ENCODE results near the gene ITGB2. TPM values are rescaled to one million over a fixed set of nuclear protein-coding genes. Genes with fewer than 3 reads are reported as not detected.
A peak's percentile ranks its signal among the peaks of the same experiment; 100 is the strongest.

ITGB2 gene
- total RNA-seq, 4 donors from 2014 or later: 33.2 to 110 (median 44.0) TPM

GRCh38 chr21:44919111-44919912, 1.4 kb downstream of the ITGB2 start:
- no peak for TF ChIP-seq POLR2A (IDR thresholded peaks at IDR 0.05; ENCODE audit: low read depth)
- TF ChIP-seq CTCF (IDR thresholded peaks at IDR 0.05): no peak
- no peak for TF ChIP-seq EP300 (IDR thresholded peaks at IDR 0.05)
- TF ChIP-seq POLR2AphosphoS5 (IDR thresholded peaks at IDR 0.05): no peak

DNA sequence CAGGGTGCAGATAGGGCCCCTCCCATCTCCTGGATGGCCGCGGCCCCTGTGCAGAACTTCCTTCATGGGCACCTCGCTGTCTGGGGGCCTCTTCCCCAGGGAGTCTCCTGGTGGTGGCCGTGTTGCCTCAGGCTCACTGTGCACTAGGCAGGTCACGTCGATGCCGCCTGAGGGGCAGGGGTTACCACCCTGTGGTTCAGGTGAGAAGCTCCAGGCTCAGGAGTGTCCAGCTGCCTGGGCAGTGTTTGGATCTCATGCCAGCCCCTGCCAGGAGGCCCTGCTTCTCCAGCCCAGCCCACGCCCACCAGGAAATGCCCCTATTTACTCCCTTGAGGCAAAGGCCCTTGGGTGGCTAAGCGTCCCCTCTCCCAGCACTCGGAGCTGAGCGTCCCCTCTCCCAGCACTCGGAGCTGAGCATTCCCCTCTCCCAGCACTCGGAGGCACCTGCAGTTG, 2.1 kb downstream of the ITGB2 start:
- H3K9me3 ChIP-seq: no peaks in the 10 kb centered on the region
- no peak overlapping the region for H3K27ac ChIP-seq (replicated peaks in 1 of 4)
- TF ChIP-seq CTCF (IDR thresholded peaks at IDR 0.05) (no peak), EP300 (IDR thresholded peaks at IDR 0.05) (no peak), POLR2A (IDR thresholded peaks at IDR 0.05; ENCODE audit: low read depth) (no peak), POLR2AphosphoS5 (IDR thresholded peaks at IDR 0.05) (no peak)
- 83% methylated on average over 2 of the region's 13 CpGs for WGBS
- no peak overlapping the region for H3K4me3 ChIP-seq
- peaks cover 0 to 12% (median 5%) of the 10 kb centered on the region in 4 donors for H3K4me1 ChIP-seq
- no peak for DNase-seq (ENCODE audit: extremely low spot score)
- peaks cover 0 to 32% (median 0%) of the 10 kb centered on the region in 4 donors for H3K27me3 ChIP-seq
- H3K36me3 ChIP-seq: no peaks in the 10 kb centered on the region
- intact Hi-C loops (cut with DNase I): no loop called here

More at GRCh38 chr21:44919111-44919912, 1.4 kb downstream of the ITGB2 start:
- peaks cover 0 to 32% (median 0%) of the 10 kb centered on the region in 4 donors for H3K27me3 ChIP-seq
- H3K4me1 ChIP-seq: peaks cover 0 to 10% (median 1%) of the 10 kb centered on the region in 4 donors
- intact Hi-C loops (cut with DNase I): no loop called here
- WGBS: 67% methylated on average over 15 of the region's 26 CpGs
- no peaks in the 10 kb centered on the region for H3K36me3 ChIP-seq
- no peak overlapping the region for H3K27ac ChIP-seq (replicated peaks in 1 of 4)
- no peaks in the 10 kb centered on the region for H3K9me3 ChIP-seq
- DNase-seq (ENCODE audit: extremely low spot score): no peak
- H3K4me3 ChIP-seq: peak overlapping the region; percentile 37 to 49 (median 38)

DNA sequence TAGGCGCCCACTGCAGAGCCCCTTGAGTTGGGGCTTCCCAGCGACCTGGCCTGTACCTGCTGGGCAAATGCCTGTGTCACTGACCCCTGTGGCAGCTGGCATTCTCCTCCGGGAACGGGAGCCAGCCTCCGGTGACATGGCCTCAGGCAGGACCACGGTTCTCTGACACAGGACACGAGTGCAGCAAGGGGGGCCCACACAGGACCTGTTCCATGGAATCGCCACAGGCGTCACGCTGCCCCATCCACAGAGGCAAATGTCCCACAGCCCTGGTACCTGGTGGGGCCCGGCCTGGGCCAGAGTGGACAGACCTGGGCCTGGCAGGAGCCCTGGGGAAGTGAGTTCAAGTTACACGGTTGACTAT, 2.6 kb downstream of the ITGB2 start:
- Histone ChIP-seq H3K27me3 (peaks cover 0 to 28% (median 0%) of the 10 kb centered on the region in 4 donors), H3K36me3 (no peaks in the 10 kb centered on the region), H3K9me3 (no peaks in the 10 kb centered on the region), H3K4me3 (no peak overlapping the region), H3K4me1 (peaks cover 0 to 17% (median 7%) of the 10 kb centered on the region in 4 donors), H3K27ac (replicated peaks in 1 of 4) (no peak overlapping the region)
- WGBS: 90% methylated on average over 6 of the region's 12 CpGs
- no peak for DNase-seq (ENCODE audit: extremely low spot score)
- intact Hi-C loops (cut with DNase I): no loop called here
- no peak for TF ChIP-seq EP300 (IDR thresholded peaks at IDR 0.05)
- TF ChIP-seq CTCF (IDR thresholded peaks at IDR 0.05): no peak
- no peak for TF ChIP-seq POLR2AphosphoS5 (IDR thresholded peaks at IDR 0.05)

GRCh38 chr21:44917446-44918106, 3.1 kb downstream of the ITGB2 start:
- intact Hi-C loops (cut with DNase I): no loop called here

More at GRCh38 chr21:44917446-44918106, 3.1 kb downstream of the ITGB2 start:
- no peaks in the 10 kb centered on the region for H3K9me3 ChIP-seq
- no peaks in the 10 kb centered on the region for H3K36me3 ChIP-seq
- H3K4me1 ChIP-seq: peaks cover 0 to 18% (median 7%) of the 10 kb centered on the region in 4 donors
- no peak for TF ChIP-seq POLR2A (IDR thresholded peaks at IDR 0.05; ENCODE audit: low read depth)
- TF ChIP-seq POLR2AphosphoS5 (IDR thresholded peaks at IDR 0.05): no peak
- TF ChIP-seq CTCF (IDR thresholded peaks at IDR 0.05): no peak
- no peak for TF ChIP-seq EP300 (IDR thresholded peaks at IDR 0.05)
- peaks cover 0 to 25% (median 0%) of the 10 kb centered on the region in 4 donors for H3K27me3 ChIP-seq
- no peak overlapping the region for H3K4me3 ChIP-seq
- no peak for DNase-seq (ENCODE audit: extremely low spot score)
- H3K27ac ChIP-seq (replicated peaks in 1 of 4): no peak overlapping the region
- 88% methylated on average over 14 of the region's 15 CpGs for WGBS
